Activated CD8-positive, alpha-beta T cell treated with anti-CD3 and anti-CD28 coated beads for 36 hours (primary cell): ENCODE results near the gene INPP5E. TPM values are rescaled to one million over a fixed set of nuclear protein-coding genes. Genes with fewer than 3 reads are reported as not detected.
"Not testable (repeated sequence)": the region's sequence is repeated elsewhere in the genome, so short reads cannot be mapped to it uniquely, and the experiment has no call there.

ENCODE experiments used
- ATAC-seq: fragments of 200-7000 bp; cut with Tn5 transposase; one replicate; pipeline ENCODE4 v1.10.0; 2021; ENCODE audit warnings: mild to moderate bottlenecking, moderate library complexity
- CTCF ChIA-PET: fragments of 350-600 bp; sonication (Branson Sonifier 250); formaldehyde crosslinking; loops from one replicate; lab custom pipeline; 2021; ENCODE audit warnings: antibody characterized with exemption; lab: Charles Lee
- POLR2A ChIA-PET: fragments of 350-600 bp; sonication (Branson Sonifier 250); formaldehyde crosslinking; loops from one replicate; lab custom pipeline; 2021; ENCODE audit warnings: antibody characterized with exemption; lab: Charles Lee
- DNase-seq: peaks from one replicate; pipeline ENCODE4 v3.0.0-alpha.2; 2020
- H3K27ac Mint-ChIP-seq: one replicate; pipeline ENCODE4 v1.8.0; 2021; ENCODE audit warnings: mild to moderate bottlenecking, mixed read lengths
- H3K27me3 Mint-ChIP-seq: one replicate; pipeline ENCODE4 v1.8.0; 2021; ENCODE audit warnings: mixed read lengths
- H3K36me3 Mint-ChIP-seq: one replicate; pipeline ENCODE4 v1.8.0; 2021; ENCODE audit warnings: low read depth, mixed read lengths
- H3K4me1 Mint-ChIP-seq: one replicate; pipeline ENCODE4 v1.8.0; 2021; ENCODE audit warnings: low read depth, mixed read lengths
- H3K4me3 Mint-ChIP-seq: one replicate; pipeline ENCODE4 v1.8.0; 2021; ENCODE audit warnings: mild to moderate bottlenecking, moderate library complexity, mixed read lengths
- H3K9me3 Mint-ChIP-seq: one replicate; pipeline ENCODE4 v1.8.0; 2021; ENCODE audit warnings: mixed read lengths
- intact Hi-C: fragments of 100-400 bp; cut with micrococcal nuclease; formaldehyde crosslinking; loops from one replicate; pipeline ENCODE4 v1.10.0; 2022
- total RNA-seq, 2 experiments: library from RNA; stranded (reverse); gene quantifications; one replicate each; pipeline ENCODE4 v1.2.3, GENCODE V29; 2021
- TF ChIP-seq, protein P1 (sequence below): fragments of 200-600 bp; IDR thresholded peaks from one replicate; pipeline ENCODE4 v1.8.0; 2022; ENCODE audit warnings: antibody characterized with exemption, mild to moderate bottlenecking

The INPP5E gene
- total RNA-seq, 2 experiments from 2014 or later = 12.0 to 13.8 TPM

- H3K36me3 Mint-ChIP-seq = peaks cover 22% of the 10 kb centered on the region
- ATAC-seq (no peak), DNase-seq (no peak)
- H3K4me1 Mint-ChIP-seq = no peaks in the 10 kb centered on the region
- POLR2A ChIA-PET = interaction anchor here (2.8 kb wide), 1 partner anchor 17 kb away, joined by 13 read pairs; the partner anchor contains the start of genes ENTR1 and PMPCA
- H3K9me3 Mint-ChIP-seq = no peaks in the 10 kb centered on the region
- CTCF ChIA-PET = no interaction called here
- TF ChIP-seq, protein P1, sequence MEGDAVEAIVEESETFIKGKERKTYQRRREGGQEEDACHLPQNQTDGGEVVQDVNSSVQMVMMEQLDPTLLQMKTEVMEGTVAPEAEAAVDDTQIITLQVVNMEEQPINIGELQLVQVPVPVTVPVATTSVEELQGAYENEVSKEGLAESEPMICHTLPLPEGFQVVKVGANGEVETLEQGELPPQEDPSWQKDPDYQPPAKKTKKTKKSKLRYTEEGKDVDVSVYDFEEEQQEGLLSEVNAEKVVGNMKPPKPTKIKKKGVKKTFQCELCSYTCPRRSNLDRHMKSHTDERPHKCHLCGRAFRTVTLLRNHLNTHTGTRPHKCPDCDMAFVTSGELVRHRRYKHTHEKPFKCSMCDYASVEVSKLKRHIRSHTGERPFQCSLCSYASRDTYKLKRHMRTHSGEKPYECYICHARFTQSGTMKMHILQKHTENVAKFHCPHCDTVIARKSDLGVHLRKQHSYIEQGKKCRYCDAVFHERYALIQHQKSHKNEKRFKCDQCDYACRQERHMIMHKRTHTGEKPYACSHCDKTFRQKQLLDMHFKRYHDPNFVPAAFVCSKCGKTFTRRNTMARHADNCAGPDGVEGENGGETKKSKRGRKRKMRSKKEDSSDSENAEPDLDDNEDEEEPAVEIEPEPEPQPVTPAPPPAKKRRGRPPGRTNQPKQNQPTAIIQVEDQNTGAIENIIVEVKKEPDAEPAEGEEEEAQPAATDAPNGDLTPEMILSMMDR = no peak
- peak overlapping the region; percentile 43 for H3K27ac Mint-ChIP-seq
- H3K27me3 Mint-ChIP-seq = no peaks in the 10 kb centered on the region
- intact Hi-C loops = no loop called here
- no peak overlapping the region for H3K4me3 Mint-ChIP-seq
Observed at GRCh38 chr9:136426787-136427186, 12.9 kb downstream of the INPP5E start.

DNA sequence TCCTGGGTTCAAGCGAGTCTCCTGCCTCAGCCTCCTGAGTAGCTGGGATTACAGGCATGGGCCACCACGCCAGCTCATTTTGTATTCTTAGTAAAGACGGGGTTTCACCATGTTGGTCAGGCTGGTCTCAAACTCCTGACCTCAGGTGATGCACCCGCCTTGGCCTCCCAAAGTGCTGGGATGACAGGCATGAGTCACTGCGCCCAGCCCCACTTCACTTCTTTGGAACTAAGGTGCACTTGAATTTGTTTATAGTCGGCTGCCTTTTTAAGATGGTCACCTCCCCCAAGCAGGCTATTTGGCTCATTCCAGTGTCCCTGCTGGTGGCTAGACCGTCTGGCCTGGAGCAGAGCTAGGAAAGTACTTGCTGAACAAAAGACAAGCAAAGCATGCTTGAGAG is 14.3 kb downstream of the INPP5E start:
- Mint-ChIP-seq H3K36me3 (peaks cover 29% of the 10 kb centered on the region), H3K27ac (peak overlapping the region; percentile 52)
- H3K9me3 Mint-ChIP-seq, H3K4me1 Mint-ChIP-seq, H3K4me3 Mint-ChIP-seq, H3K27me3 Mint-ChIP-seq, intact Hi-C loops, ATAC-seq, DNase-seq: not testable (repeated sequence)
- ChIA-PET POLR2A (interaction anchor here (0.6 to 2.8 kb wide), 8 partner anchors 8 to 352 kb away, joined by 3 to 13 read pairs (median 4); partner anchors contain the start of genes ENTR1 and PMPCA), CTCF (interaction anchor here (1.2 kb wide), 1 partner anchor 11 kb away, joined by 6 read pairs; no protein-coding TSS in a partner anchor)

DNA sequence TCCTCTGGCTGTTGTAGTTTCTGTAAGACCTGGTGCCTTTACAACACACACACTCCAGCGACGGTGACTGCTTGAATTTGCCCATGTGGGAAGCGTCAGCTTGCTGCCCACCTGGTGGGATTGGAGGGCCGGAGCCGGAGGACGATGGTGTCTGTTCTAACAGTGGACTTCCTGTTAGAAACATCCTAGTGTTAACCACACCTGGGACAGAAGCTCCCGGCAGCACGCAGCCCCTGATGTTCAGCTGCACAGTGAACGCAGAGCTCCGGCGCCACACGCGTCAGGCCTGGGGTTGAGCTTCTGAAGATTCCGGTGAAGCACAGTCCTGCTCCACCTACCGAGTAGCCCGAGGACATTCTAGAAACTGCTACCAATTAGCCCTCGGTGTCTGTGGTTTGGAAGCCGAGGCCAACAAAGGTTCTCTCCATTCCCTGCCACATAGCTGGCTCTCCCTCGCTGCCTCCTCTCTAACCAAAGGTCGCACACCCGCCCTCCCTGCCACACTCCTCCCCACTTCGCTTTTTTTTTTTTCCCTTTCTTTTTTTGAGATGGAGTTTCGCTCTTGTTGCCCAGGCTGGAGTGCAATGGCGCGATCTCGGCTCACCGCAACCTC is 14.8 kb downstream of the INPP5E start:
- ATAC-seq = no peak
- intact Hi-C loops = no loop called here
- no peaks in the 10 kb centered on the region for H3K9me3 Mint-ChIP-seq
- no peak overlapping the region for H3K4me3 Mint-ChIP-seq
- H3K4me1 Mint-ChIP-seq = no peaks in the 10 kb centered on the region
- H3K27me3 Mint-ChIP-seq = no peaks in the 10 kb centered on the region
- ChIA-PET CTCF (interaction anchor here (1.2 kb wide), 1 partner anchor 10 kb away, joined by 6 read pairs; no protein-coding TSS in a partner anchor), POLR2A (interaction anchor here (0.6 to 2.8 kb wide), 9 partner anchors 8 to 352 kb away, joined by 3 to 13 read pairs (median 4); partner anchors contain the start of genes ENTR1 and PMPCA)
- peaks cover 30% of the 10 kb centered on the region for H3K36me3 Mint-ChIP-seq
- no peak for DNase-seq
- TF ChIP-seq, protein P1 = no peak
- peak overlapping the region; percentile 52 for H3K27ac Mint-ChIP-seq

- CTCF ChIA-PET = interaction anchor here (0.9 kb wide), 1 partner anchor 83 kb away, joined by 3 read pairs; no protein-coding TSS in a partner anchor
- ATAC-seq (no peak), DNase-seq (no peak)
- H3K36me3 Mint-ChIP-seq = peaks cover 35% of the 10 kb centered on the region
- no peaks in the 10 kb centered on the region for H3K9me3 Mint-ChIP-seq
- H3K27me3 Mint-ChIP-seq = no peaks in the 10 kb centered on the region
- H3K4me1 Mint-ChIP-seq = no peaks in the 10 kb centered on the region
- TF ChIP-seq, protein P1 = no peak
- POLR2A ChIA-PET = interaction anchor here (1.1 to 1.7 kb wide), 4 partner anchors 10 to 22 kb away, joined by 3 to 5 read pairs (median 4); no protein-coding TSS in a partner anchor
- intact Hi-C loops = no loop called here
- H3K4me3 Mint-ChIP-seq = no peak overlapping the region
- H3K27ac Mint-ChIP-seq = no peak overlapping the region
Observed at GRCh38 chr9:136423432-136424146, 16.1 kb downstream of the INPP5E start.

GRCh38 chr9:136422876-136423275 is 16.8 kb downstream of the INPP5E start:
- CTCF ChIA-PET = interaction anchor here (0.6 to 0.9 kb wide), 2 partner anchors 82 to 91 kb away, joined by 3 read pairs; no protein-coding TSS in a partner anchor
- no peaks in the 10 kb centered on the region for H3K27me3 Mint-ChIP-seq
- intact Hi-C loops = no loop called here
- no peak overlapping the region for H3K4me3 Mint-ChIP-seq
- H3K9me3 Mint-ChIP-seq = no peaks in the 10 kb centered on the region
- no peak overlapping the region for H3K27ac Mint-ChIP-seq
- peaks cover 40% of the 10 kb centered on the region for H3K36me3 Mint-ChIP-seq
- TF ChIP-seq, protein P1 = no peak
- ATAC-seq (no peak), DNase-seq (no peak)
- POLR2A ChIA-PET = interaction anchor here (0.6 to 1.7 kb wide), 4 partner anchors 10 to 21 kb away, joined by 3 to 5 read pairs (median 4); no protein-coding TSS in a partner anchor
- H3K4me1 Mint-ChIP-seq = no peaks in the 10 kb centered on the region
